Neural progenitor cell (in vitro differentiated cells): ENCODE results near the gene ARL3.

Source experiments
- EZH2 ChIP-seq: fragments of 200-600 bp; sonication (generic); IDR thresholded peaks from 2 replicates; pipeline ENCODE4 v1.6.1; 2017; ENCODE audit warnings: antibody characterized with exemption, mild to moderate bottlenecking, moderate library complexity
- EZH2phosphoT487 ChIP-seq: fragments of 200-600 bp; sonication (generic); IDR thresholded peaks from 2 replicates; pipeline ENCODE4 v1.6.1; 2017; ENCODE audit warnings: antibody characterized with exemption
- TF ChIP-seq, protein P1 (sequence below): fragments of 200-600 bp; sonication (generic); IDR thresholded peaks from 2 replicates; pipeline ENCODE4 v1.5.1; 2017; ENCODE audit warnings: antibody characterized with exemption, mild to moderate bottlenecking

GRCh38 chr10:102674566-102674965 lies 39.6 kb downstream of the ARL3 start:
- TF ChIP-seq, protein P1, sequence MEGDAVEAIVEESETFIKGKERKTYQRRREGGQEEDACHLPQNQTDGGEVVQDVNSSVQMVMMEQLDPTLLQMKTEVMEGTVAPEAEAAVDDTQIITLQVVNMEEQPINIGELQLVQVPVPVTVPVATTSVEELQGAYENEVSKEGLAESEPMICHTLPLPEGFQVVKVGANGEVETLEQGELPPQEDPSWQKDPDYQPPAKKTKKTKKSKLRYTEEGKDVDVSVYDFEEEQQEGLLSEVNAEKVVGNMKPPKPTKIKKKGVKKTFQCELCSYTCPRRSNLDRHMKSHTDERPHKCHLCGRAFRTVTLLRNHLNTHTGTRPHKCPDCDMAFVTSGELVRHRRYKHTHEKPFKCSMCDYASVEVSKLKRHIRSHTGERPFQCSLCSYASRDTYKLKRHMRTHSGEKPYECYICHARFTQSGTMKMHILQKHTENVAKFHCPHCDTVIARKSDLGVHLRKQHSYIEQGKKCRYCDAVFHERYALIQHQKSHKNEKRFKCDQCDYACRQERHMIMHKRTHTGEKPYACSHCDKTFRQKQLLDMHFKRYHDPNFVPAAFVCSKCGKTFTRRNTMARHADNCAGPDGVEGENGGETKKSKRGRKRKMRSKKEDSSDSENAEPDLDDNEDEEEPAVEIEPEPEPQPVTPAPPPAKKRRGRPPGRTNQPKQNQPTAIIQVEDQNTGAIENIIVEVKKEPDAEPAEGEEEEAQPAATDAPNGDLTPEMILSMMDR, result no peak
- TF ChIP-seq EZH2 (no peak), EZH2phosphoT487 (peak; percentile 30)
